HG03439 (cell line): ENCODE results near the gene GTF3C4.

ENCODE experiments used
- ATAC-seq: cut with Tn5 transposase; IDR thresholded peaks from one replicate; pipeline ENCODE4 v1.9.1; 2021; ENCODE audit warnings: mild to moderate bottlenecking, moderate library complexity; ENCODE audit not compliant: unreplicated experiment

The GTF3C4 gene

GRCh38 chr9:132647355-132647754 lies 22.9 kb upstream of the GTF3C4 start:
- ATAC-seq: no peak

DNA sequence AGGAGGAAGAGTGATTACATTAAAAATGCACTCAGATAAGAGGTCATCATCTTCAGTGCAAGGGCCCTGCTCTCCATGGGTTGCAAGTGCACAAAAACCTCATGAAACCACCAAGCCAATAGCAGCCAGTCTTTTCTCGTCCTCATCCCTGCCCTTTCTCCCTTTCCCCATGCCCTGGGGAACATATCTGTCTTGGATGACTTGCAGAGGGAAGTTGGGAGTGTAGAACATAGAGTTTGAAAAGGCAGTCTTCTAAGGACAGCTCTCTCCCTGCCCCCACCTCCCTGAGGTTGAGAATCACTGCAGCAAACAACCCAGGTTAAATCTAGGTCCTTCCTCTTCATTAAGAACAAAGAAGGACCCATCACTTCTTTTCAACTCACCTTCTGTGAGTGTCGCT lies 22.5 kb upstream of the GTF3C4 start:
- no peak for ATAC-seq

- no peak for ATAC-seq
These were observed 22.0 kb upstream of the GTF3C4 start for GRCh38 chr9:132648283-132648682.

GRCh38 chr9:132648685-132649084 lies 21.6 kb upstream of the GTF3C4 start:
- no peak for ATAC-seq

DNA sequence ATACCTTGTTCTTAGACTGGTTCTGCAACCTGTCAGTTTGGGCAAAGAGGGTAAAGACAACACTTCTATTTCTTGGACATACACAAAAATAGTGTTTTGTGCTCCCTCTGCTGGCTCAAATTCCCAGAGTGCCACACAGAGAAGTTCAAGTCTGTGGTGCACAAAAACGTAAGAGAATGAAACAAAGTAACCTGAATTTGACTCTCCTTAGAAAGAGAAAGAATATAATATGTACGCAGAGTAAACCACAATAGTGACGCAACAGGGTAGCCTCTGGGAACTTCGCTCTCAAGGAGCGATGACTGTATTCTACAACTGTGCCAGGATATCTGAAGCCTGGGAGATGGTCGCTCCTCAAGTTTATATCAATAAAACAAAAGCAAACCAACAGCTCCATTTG lies 19.0 kb upstream of the GTF3C4 start:
- no peak for ATAC-seq

GRCh38 chr9:132656299-132656698 lies 14.0 kb upstream of the GTF3C4 start:
- no peak for ATAC-seq

DNA sequence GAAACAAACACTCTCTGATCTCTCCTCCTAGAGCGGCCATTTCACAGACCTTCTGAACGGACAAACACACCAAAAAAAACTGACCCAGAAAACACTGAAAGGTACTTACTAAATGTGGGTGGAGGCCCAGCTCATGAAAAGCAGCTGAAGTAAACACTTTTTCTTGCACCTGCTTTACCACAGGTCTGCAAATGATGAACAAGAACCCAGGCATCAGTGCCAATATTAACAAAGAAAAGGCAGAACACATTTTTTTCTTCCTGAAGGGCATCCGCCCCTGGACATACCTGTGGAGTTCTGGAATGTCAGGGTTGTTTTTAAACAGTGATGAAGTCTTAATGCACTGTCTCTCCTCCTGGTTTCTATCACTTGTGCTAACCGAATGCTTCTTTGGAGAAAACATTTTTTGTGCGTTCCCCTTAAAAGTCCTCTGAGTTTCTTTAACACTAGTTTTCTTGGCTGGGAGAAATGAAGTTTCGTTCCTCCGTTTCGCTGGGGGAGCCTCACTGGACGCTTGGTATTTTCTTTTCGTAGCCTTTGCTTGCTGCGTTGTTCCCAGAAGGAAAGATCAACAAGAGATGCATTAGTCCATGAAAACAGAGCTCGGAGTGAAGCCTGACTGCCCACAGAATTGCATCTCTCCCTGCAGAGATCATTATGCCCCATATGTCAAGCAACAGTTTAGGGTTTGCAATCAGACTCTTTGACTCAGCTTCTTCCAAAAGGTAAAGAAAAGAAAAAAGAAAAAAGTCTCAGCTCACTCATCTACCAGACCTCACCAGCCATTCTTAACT lies 7.9 kb upstream of the GTF3C4 start:
- ATAC-seq: no peak

DNA sequence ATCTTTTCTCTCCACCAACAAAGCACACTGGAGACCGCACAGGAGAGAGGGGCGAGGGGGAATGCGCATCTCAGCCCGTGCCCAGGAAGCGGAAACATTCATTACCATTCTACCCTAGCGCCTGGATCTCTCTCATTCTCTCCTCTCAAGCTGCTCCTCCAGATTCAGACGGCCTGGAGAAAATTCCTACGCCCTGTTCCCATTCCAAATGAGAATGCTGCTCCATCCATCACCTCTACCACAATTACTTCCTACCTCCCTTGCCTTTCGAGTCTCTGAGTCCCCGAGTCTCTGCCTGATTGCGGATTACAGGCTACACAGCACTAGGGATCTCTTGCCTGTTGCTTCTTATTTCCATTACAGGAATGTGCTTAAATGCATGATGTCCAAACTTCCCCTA lies 7.1 kb upstream of the GTF3C4 start:
- no peak for ATAC-seq

- ATAC-seq: no peak
These were observed 6.4 kb upstream of the GTF3C4 start for GRCh38 chr9:132663851-132664250.

- ATAC-seq: no peak
These were observed 956 bp upstream of the GTF3C4 start for GRCh38 chr9:132669319-132669697.

- ATAC-seq: peak; percentile 68
These were observed 387 bp upstream of the GTF3C4 start, which contains the start of gene DDX31 for GRCh38 chr9:132669698-132670456. Gene DDX31 (minus strand): TSS chr9:132669983. CDS start chr9:132669934, 49 bp downstream.

DNA sequence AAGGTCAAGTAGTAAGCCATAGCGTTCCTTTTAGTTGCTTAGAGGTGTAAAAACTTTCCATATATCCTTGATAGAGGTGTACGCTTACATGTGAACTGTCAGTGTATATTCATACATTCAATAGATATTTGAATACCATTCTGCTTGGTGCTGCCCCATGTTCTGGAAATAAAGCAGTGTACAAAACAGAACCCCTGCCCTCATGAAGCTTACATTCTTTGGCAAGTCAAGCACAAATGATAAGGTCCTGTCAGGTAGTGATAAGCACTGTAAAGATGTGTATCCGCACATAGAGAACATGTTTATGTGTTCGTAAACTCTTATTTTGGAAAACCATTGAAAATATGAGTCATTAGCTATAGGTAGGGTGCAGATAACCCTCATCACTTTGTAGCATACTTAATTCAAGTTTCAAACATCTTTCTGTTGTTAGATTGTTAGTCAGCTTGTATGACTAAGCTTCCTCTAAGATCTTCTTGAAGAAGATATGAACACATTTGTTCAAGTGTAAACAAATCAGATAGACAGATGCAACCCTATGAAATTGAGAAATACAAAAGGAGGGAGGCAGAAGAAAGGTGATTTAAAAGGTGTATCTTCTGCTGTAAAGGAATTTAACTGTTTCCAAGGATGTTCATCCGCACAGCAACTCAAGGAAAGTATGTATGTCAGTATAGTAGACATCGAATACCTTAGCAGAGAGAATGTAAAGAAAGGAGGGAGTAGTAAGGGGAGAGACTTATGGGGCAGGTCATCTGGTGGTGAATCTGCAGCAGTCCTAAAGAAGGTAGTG lies 1.6 kb downstream of the GTF3C4 start:
- ATAC-seq: no peak

GRCh38 chr9:132672413-132672690 lies 2.1 kb downstream of the GTF3C4 start:
- ATAC-seq: no peak

DNA sequence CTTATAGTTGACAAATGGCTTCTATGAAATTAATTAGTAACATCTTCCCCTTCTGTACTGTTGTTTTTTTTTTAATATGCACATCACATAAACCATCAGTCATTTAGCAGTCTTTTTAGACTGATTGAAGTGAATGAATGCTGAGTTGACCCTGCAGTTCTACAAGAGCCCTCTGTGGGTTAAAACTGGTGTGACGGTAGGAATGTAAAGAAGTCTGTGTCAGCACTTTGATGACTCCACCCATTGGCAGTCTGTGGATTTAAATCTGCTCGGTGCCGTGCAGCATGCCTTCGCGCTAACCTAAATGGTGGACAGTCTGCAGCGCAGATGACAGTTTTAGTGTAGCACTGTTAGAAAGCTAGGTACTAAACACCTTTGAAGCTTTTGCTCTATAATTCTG lies 3.1 kb downstream of the GTF3C4 start:
- ATAC-seq: no peak

DNA sequence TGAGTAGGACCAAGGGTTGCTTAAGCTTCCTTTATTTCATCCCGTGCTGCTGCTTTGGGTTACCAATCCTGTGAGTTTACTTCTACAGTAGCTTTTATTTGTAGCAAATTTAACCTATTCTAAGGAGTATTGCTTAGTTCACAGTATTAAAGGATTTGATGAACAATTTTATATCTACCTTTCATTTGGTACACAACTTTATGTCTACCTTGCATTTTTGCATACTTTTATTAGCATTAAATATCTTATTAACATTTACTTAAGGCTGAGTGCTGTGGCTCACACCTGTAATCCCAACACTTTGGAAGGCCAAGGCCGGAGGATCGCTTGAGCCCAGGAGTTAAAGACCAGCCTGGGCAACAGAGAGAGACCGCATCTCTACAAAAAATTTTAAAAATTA lies 4.2 kb downstream of the GTF3C4 start:
- ATAC-seq: no peak

DNA sequence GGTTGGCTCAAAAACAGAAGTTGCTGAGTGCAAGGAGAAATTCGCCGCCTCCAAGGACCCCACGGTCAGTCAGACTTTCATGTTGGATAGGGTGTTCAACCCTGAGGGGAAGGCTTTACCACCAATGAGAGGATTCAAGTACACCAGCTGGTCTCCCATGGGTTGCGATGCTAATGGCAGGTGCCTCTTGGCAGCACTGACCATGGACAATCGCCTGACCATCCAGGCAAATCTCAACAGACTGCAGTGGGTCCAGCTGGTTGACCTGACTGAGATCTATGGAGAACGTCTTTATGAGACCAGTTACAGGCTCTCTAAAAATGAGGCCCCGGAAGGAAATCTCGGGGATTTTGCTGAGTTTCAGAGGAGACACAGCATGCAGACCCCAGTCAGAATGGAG lies 7.7 kb downstream of the GTF3C4 start:
- no peak for ATAC-seq

DNA sequence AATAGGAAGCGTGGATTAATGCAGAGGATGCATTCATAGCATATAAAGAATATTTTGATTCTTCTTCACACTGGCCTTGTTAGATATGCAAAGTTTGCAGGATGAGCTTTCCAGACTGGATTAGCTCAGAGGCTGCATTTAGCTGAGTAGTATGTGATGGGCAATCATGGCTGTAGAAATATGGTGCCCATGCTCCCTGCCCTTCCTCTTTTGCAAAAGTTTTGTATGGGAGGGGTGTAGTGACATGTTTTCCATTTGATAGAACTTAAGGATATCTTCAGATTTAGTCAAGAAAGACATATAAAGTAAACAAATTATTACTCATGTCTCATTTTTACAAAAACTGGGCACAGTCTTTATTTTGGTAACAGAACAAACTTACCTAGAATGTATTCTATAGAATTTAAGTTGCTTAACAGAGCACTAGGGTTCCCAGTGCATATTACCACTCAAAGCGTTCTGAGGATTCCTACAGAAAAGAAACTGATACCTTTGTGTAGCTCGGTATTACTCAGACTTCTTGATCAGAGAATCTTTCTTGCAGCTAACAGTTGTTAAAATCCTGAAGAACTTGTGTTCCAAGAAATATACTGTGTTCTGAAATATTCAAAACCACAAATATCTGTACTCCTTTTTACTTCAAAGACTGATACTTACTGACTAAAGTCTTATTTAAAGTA lies 9.8 kb downstream of the GTF3C4 start:
- ATAC-seq: no peak

DNA sequence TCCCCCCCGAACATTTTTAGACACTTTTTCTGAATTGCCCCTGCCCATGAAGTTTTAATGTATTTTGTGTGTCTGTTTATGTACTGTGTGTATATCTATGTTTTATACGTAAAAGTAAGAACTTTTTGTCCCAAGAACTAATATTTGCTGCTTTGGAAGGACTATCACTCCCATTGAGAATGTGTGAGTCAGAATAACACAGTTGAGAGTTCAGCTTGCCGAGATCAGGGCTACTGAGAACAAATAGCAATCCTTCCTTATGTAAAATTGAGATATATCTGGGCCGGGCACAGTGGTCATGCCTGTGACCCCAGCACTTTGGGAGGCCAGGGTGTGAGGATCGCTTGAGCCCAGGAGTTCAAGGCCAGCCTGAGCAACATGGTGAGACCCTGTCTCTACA lies 11.3 kb downstream of the GTF3C4 start:
- no peak for ATAC-seq

DNA sequence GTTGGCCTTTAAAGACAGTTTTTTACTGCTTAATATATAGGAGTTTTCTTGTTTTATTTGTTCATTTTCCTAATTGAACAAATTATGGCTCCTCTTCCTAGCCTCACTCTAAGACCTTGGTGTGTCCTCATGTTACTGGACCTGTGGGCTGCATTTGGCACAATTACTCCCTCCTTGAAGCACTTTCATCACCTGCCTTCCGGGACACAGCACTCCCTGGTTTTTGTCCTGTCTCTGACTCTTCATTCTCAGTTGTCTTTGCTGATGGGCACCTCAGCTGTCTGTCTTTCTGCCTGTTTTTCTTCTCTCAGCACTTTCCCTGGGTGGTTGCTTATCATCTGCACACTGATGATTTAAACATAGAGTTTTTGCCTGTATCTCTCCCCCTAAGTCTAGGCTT lies 13.6 kb downstream of the GTF3C4 start:
- ATAC-seq: no peak

DNA sequence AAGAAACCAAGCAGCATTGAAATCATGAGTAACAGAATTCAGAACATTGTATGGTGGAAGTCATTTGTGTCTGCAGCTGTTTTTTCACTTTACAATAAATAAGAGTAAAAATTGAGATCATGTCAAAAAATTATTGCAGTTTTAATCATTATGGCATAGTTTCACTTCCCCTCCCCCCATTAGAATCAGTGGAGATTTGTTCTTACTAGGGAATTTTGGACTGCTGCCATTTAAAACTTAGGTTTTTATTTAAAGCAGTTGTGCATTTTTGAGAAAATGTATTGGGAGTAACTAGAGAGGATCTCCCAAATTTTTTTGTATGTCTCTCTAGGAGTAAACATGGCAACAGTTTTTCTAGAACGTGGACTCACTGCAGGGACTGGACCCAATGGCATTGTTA lies 20.4 kb downstream of the GTF3C4 start:
- ATAC-seq: no peak

DNA sequence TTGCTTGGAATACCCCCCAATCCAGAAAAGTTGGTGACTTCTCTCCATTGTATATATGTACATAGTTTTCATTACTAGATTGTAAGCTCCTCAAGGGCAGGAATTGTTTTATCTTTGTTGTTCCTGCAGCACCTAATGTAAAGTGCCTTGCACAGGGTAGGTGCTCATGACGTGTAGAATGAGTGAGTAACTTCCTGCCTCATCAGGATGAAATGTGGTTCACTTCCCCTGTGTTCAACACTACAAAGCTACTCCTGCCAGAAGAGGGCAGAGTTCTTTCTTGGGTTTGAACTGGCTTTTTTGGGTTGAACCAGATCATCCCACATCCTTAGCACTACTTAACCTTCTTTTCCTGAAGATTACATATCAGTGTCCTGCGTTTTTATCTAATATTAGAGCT lies 23.9 kb downstream of the GTF3C4 start:
- no peak for ATAC-seq
